ENCODE data around the gene MDM4.
"Not testable (repeated sequence)": the region's sequence is repeated elsewhere in the genome, so short reads cannot be mapped to it uniquely, and the experiment has no call there.

MDM4 gene

DNA sequence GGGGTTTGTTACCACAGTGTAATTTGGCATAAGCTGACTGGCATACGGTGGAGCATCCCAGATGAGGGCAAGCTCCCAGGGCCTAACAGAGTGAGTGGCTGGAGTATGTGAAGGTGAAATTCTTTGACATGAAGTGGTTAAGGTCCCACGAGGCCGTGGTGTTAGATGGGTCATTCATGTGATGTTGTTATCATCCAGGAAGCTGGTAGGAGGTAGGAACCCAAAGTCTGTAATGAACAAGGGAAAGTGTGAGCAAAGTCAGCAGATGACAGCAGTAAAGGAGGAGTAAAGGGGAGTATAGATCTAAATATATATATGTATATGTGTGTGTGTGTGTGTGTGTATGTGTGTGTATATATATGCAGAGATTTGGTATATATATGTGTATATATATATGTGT, 47.6 kb downstream of the MDM4 start:
- no peak for DNase-seq

DNA sequence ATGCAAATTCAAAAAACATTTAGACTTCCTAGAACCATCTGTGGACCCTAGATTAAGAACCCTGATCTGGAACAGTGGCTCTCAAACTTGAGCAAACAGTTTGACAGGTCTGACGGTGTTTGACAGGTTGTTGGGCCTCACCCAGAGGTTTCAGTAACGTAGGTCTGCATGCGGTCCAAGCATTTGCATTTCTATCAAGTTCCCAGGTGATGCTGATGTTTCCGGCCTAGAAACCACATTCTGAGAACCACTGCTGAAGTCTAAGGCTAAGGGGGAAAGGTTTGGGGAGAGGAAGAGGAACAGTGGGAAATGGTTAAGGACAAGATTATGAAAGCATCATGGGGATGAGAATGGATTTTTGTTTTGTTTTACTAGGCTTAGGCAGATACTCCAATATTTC, 48.6 kb downstream of the MDM4 start:
- DNase-seq: no peak

- peak; percentile 91 for DNase-seq
Observed at GRCh38 chr1:204565617-204566582, 49.7 kb downstream of the MDM4 start.

DNA sequence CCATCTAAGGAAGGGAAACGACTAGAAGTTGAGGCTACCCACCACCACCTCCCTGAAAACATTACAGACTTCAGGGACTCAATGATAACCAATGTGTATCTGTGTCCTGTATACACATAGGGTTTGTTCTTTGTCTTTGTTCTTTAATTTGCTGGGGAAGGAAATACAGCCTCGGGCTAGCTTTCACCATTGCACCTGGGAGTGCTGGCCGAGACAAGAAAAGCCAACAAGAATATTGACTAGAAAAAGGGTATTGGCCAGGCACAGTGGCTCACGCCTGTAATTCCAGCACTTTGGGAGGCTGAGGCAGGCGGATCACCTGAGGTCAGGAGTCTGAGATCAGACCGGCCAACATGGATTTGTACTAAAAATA, 50.4 kb downstream of the MDM4 start:
- no peak for DNase-seq

DNA sequence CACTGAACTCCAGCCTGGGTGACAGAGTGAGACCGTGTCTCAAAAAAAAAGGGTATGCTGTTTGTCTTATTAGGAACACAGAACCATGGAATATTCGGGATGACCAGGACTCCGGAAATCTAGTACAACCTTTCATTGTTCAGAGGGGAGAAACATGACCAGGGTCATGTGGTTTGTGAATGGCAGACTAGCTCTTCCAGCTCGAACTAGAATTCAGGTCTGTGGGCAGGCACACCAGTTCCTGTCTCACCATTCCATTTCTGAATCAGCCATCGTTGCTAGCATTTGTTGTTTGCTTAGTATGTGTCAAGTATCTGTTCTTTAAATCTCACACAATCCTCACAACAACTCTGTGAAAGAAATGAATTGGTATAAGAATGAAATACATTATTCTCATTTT, 50.9 kb downstream of the MDM4 start:
- DNase-seq: no peak

DNA sequence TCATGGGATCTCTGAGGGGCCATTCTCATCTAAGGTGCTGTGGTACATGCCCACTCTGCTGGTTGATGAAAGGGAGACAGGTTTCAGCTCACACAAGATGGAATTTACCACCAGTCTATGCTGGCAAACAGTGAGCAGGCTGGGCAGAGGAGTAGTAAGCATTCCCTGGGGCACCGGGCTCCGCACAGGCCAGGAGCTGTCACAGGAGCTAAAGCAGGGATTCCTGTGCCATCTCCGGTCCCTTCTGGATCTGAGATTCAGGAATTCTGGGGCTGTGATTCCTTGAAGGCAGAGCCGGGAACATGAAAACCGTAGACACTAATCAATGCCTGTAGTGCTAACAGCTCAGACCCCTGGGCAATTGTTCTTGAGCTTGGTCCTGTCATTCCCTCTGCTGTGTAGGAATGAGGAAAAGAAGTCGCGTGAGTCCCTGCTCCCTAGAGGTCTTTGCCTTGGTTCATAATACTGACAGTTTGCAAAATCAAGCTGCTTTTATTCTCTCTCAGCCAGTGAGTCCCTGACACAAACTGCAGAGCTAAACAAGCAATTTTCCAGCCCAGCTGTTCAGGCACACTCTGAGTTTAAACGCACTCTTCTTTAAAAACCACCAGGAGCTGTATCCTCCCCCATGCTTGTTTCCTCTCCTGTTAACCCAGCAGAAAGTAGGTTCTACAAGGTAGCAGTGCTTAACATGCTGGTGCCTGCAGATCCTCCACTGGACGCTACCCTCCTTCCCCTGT, 52.5 kb downstream of the MDM4 start:
- peak; percentile 46 for DNase-seq

DNA sequence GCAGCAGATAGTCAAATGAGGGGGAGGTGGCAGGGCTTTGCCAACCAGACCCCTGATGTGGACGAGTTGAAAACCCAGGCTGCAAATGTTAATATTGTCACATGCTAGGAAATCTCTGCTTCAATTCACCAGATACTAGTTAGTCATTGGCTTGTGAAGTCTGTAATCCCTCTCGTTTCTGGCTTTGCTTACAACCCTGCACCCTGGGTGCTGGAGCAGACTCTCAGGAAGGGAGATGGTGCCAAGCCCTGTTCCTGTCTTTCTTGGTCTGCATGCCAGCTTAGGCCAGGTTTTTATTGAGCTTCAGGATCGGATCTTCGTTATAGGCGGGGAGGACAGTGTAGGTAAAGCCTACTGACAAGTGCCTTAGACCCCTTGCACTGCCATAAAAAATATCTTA, 53.3 kb downstream of the MDM4 start:
- DNase-seq: no peak

DNA sequence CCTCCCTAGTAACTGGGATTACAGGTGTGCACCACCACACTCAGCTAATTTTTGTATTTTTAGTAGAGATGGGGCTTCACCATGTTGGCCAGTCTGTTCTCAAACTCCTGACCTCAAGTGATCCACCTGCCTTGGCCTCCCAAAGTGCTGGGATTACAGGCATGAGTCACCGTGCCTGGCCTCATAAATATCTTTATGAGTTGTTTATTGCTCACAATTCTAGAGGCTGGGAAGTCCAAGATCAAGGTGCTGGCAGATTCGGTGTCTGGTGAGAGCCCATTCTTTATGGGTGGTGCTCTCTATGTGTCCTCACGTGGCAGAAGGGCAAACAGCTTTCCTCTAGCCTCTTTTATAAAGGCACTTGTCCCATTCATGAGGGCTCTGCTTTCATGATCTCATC, 53.8 kb downstream of the MDM4 start:
- not testable (repeated sequence) for DNase-seq

GRCh38 chr1:204571128-204571527, 54.9 kb downstream of the MDM4 start:
- no peak for DNase-seq

DNA sequence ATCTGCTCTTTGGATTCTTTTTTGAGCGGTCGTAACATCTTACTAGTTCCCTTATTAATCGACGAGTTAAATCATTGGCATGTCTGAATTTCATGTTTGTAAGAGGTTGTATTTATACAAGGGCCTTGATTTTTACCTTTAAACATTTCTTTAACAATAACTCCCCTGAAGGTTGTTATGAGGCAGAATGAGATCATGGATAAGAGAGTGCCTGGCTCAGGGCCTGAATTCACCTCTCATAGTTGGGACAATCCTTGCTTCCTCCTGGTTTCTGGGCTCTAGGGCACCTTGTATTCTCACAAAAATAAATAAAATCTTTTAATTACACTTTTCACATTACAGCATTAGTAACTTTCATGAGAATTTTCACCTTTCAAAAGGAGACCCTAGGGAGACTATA, 55.4 kb downstream of the MDM4 start:
- no peak for DNase-seq

DNA sequence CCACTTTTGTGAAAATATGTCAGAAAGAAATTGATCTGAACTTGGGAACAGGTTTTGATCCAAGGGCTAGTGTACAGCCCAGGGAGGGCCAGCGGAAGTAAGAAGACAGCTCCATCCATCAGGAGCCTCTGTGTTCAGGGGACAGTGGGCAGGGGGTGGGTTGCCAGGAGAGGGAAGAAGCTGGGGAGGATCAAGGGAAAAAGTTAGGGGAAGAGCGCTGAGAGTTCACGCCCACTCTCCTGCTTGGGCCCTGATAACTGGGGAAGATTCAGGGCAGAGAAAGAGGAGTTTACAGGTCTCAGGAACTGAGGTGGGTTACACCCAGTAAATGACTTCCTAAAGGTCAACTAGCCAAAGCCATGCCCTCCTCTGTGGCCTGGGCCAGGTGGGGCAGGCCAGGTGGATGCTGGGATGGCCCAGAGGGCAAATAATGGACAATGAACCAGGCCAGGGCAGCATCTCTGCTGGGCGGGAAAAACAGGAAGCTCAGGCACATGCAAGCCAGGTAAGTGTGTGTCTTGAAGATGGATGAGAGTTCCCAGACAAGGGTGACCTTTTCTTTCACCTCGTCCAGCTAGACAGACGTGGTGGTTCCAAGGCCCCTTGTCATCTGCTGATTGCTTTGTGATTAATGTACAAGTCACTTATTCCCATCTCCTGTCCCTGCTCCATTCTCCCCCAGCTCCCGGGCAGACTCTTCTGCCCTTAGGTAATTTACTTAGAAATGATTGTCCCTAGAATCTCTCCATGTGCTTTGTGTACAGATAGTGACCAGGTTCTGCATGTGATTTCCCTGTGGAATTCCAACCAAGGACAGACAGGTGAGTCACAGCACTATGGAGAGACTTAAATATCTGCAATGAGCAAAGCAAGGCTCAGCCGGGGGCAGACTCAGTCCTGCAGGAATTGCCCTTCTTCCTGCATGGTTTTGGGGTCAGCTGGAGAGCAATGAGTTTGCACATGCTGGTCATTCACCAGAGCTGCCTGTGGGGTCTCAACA, 57.0 kb downstream of the MDM4 start:
- no peak for DNase-seq

- DNase-seq: no peak
Observed at GRCh38 chr1:204574016-204574864, 58.0 kb downstream of the MDM4 start.

DNA sequence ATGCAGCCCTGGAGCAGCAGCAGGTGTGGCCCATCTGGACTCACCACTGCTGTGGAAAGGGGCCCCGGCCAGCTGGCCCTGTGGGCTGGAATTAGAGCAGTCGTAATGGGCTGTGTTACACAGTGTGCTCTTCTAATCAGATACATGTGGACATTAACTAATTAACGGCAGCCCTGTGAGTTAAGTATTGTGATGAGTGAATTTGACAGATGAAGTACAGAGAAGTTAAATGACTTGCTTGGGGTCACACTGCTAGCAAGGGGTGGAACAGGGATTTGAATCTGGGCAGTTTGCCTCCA, 58.6 kb downstream of the MDM4 start:
- DNase-seq: peak; percentile 88

GRCh38 chr1:204575221-204576190, 59.3 kb downstream of the MDM4 start:
- DNase-seq: no peak

DNA sequence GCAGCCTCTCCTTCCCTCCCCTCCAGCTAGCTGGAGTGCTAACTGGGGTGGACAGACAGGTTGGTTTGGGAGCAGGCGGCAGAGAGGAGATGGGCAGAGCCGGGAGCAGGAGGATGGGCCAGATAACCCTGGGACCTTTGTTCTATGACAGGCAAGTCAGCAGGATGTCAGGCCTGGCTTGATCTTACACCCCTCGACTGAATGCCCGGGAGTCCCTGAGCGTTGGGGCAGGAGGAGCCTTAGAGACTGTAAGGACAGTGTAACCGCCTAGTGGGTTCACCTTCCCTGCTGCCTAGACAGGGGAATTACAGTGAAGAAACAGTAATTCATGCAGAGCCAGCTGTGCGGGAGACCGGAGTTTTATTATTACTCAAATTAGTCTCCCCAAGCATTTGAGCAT, 60.2 kb downstream of the MDM4 start:
- DNase-seq: no peak

DNA sequence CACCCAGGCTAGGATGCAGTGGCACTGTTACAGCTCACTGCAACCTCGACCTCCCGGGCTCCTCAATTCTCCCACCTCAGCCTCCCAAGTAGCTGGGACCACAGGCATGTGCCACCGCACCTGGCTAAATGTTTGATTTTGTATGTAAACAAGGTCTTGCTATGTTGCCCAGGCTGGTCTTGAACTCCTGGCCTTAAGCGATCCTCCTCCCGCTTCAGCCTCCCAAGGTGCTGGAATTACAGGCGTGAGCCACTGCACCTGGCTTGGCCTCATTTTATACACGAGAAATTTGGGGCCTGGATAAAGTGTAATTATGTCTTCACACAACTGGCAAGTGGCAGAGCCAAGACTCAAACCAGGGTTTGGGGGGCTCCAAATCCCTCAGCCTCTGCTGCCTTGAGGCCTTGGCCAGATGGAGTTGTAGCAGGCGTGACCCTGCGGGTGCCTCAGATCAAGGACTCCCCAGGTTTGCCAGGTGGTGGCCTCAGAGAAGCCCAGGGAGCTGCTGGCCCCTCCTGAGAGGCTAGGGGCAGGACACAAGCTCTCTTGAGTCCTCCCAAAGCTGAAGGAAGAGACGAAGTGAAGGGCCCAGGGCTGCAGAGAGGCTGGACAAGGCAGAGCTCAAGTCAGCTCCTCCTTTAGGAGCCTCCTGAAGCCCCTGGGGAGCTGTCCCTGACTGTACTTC, 61.7 kb downstream of the MDM4 start:
- no peak for DNase-seq

GRCh38 chr1:204578867-204579664, 62.9 kb downstream of the MDM4 start:
- DNase-seq: no peak

GRCh38 chr1:204579681-204580080, 63.5 kb downstream of the MDM4 start:
- no peak for DNase-seq

DNA sequence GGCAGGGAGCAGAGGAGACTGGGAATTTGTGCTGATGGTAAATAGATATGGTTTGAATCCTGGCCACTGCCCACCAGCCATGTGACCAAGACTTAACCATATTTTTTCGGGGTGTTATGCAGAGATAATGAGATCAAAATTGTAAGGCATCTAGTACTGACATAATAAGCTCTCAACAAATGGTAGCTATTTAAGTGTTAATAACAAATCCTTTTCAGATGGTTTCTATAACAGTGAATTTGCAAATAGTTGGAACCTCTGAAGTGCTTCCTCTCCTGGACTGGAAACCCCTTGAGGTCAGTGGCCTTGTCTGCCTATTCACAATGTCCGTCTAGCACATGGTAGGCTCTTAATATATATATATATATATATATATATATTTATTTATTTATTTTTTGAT, 64.7 kb downstream of the MDM4 start:
- no peak for DNase-seq

Measured in eye (tissue), 1 donor.